ENCODE results near the gene CNTNAP2.

CNTNAP2 gene

GRCh38 chr7:147765301-147765700 is 1648.7 kb downstream of the CNTNAP2 start:
- no peak for DNase-seq
- H3K4me1 ChIP-seq: no peaks in the 10 kb centered on the region; the same call in 1 of the 2 replicates
- TF ChIP-seq CTCF (IDR thresholded peaks at IDR 0.05; ENCODE audit: low read depth, low read length): no peak

GRCh38 chr7:147771344-147771743 is 1654.7 kb downstream of the CNTNAP2 start:
- DNase-seq: no peak
- H3K4me3 ChIP-seq (ENCODE audit: low read depth, low read length): no peak overlapping the region
- H3K4me1 ChIP-seq: peaks cover 5% of the 10 kb centered on the region; the same call in 1 of the 2 replicates
- TF ChIP-seq CTCF (IDR thresholded peaks at IDR 0.05; ENCODE audit: low read depth, low read length): no peak
- no peaks in the 10 kb centered on the region for H3K27me3 ChIP-seq
- H3K36me3 ChIP-seq: no peaks in the 10 kb centered on the region
- no peaks in the 10 kb centered on the region for H3K9me3 ChIP-seq

More at GRCh38 chr7:147765301-147765700, 1648.7 kb downstream of the CNTNAP2 start:
- Histone ChIP-seq H3K9me3 (no peaks in the 10 kb centered on the region), H3K4me3 (ENCODE audit: low read depth, low read length) (no peak overlapping the region), H3K27me3 (no peaks in the 10 kb centered on the region), H3K36me3 (no peaks in the 10 kb centered on the region)

GRCh38 chr7:147774461-147774860 is 1657.9 kb downstream of the CNTNAP2 start:
- no peaks in the 10 kb centered on the region for H3K36me3 ChIP-seq
- peak; percentile 57 for DNase-seq

GRCh38 chr7:147775516-147776284 is 1659.1 kb downstream of the CNTNAP2 start:
- Histone ChIP-seq H3K36me3 (no peaks in the 10 kb centered on the region), H3K27me3 (no peaks in the 10 kb centered on the region), H3K4me3 (ENCODE audit: low read depth, low read length) (no peak overlapping the region), H3K4me1 (peaks cover 5% of the 10 kb centered on the region; the same call in 1 of the 2 replicates), H3K9me3 (no peaks in the 10 kb centered on the region)
- no peak for TF ChIP-seq CTCF (IDR thresholded peaks at IDR 0.05; ENCODE audit: low read depth, low read length)
- DNase-seq: no peak

More at GRCh38 chr7:147774461-147774860, 1657.9 kb downstream of the CNTNAP2 start:
- Histone ChIP-seq H3K27me3 (no peaks in the 10 kb centered on the region), H3K4me1 (peaks cover 5% of the 10 kb centered on the region; the same call in 1 of the 2 replicates), H3K9me3 (no peaks in the 10 kb centered on the region), H3K4me3 (ENCODE audit: low read depth, low read length) (no peak overlapping the region)
- TF ChIP-seq CTCF (IDR thresholded peaks at IDR 0.05; ENCODE audit: low read depth, low read length): no peak

- no peak overlapping the region for H3K4me3 ChIP-seq (ENCODE audit: low read depth, low read length)
- no peaks in the 10 kb centered on the region for H3K27me3 ChIP-seq
- H3K36me3 ChIP-seq: no peaks in the 10 kb centered on the region
- peaks cover 5% of the 10 kb centered on the region; the same call in 1 of the 2 replicates for H3K4me1 ChIP-seq
- H3K9me3 ChIP-seq: no peaks in the 10 kb centered on the region
- no peak for DNase-seq
- TF ChIP-seq CTCF (IDR thresholded peaks at IDR 0.05; ENCODE audit: low read depth, low read length): no peak
Measured at GRCh38 chr7:147777309-147777708, 1660.7 kb downstream of the CNTNAP2 start.

- H3K36me3 ChIP-seq: no peaks in the 10 kb centered on the region
Measured at GRCh38 chr7:147779949-147780348, 1663.3 kb downstream of the CNTNAP2 start.

More at GRCh38 chr7:147779949-147780348, 1663.3 kb downstream of the CNTNAP2 start:
- Histone ChIP-seq H3K4me1 (peaks cover 2% of the 10 kb centered on the region; the same call in 1 of the 2 replicates), H3K27me3 (no peaks in the 10 kb centered on the region), H3K9me3 (no peaks in the 10 kb centered on the region), H3K4me3 (ENCODE audit: low read depth, low read length) (no peak overlapping the region)
- TF ChIP-seq CTCF (IDR thresholded peaks at IDR 0.05; ENCODE audit: low read depth, low read length): no peak
- DNase-seq: no peak
